Astrocyte (in vitro differentiated cells and primary cell): Measurements from ENCODE around the gene CTNNA2. TPM values are rescaled to one million over a fixed set of nuclear protein-coding genes. Genes with fewer than 3 reads are reported as not detected.

Source experiments
- DNase-seq: peaks from one replicate; pipeline ENCODE4 v3.0.0-alpha.2; 2010; ENCODE audit warnings: low read depth
- FAIRE-seq: peaks from 2 replicates; lab custom pipeline; 2011; peaks lifted over from hg19 to GRCh38; lab: Jason Lieb, UNC
- H2AFZ ChIP-seq: 2 replicates; pipeline ENCODE4 v1.6.0; 2012; ENCODE audit warnings: low read depth, low read length, inconsistent platforms
- H3K27ac ChIP-seq: 2 replicates; pipeline ENCODE4 v1.5.1; 2011; ENCODE audit warnings: low read depth, low read length, inconsistent platforms
- H3K27me3 ChIP-seq: 2 replicates; pipeline ENCODE4 v1.6.0; 2011; ENCODE audit warnings: low read length, inconsistent platforms; ENCODE audit not compliant: insufficient read depth
- H3K36me3 ChIP-seq: 2 replicates; pipeline ENCODE4 v1.5.1; 2011; ENCODE audit warnings: low read length, inconsistent platforms; ENCODE audit not compliant: insufficient read depth
- H3K4me1 ChIP-seq: 2 replicates; pipeline ENCODE4 v1.5.1; 2011; ENCODE audit warnings: low read length, inconsistent platforms; ENCODE audit not compliant: insufficient read depth
- H3K4me2 ChIP-seq: 2 replicates; pipeline ENCODE4 v1.6.0; 2012; ENCODE audit warnings: low read length, inconsistent platforms
- H3K4me3 ChIP-seq: 2 replicates; pipeline ENCODE4 v1.5.1; 2011; ENCODE audit warnings: low read depth, mild to moderate bottlenecking, low read length, inconsistent platforms; ENCODE audit not compliant: insufficient read depth
- H3K79me2 ChIP-seq: 2 replicates; pipeline ENCODE4 v1.6.0; 2012; ENCODE audit warnings: mild to moderate bottlenecking, low read length, inconsistent platforms; ENCODE audit not compliant: insufficient read depth
- H3K9ac ChIP-seq: 2 replicates; pipeline ENCODE4 v1.6.0; 2012; ENCODE audit warnings: mild to moderate bottlenecking, low read length, inconsistent platforms
- H3K9me3 ChIP-seq: 2 replicates; pipeline ENCODE4 v1.5.1; 2012; ENCODE audit warnings: low read depth, mild to moderate bottlenecking, low read length, inconsistent platforms; ENCODE audit not compliant: insufficient read depth
- H4K20me1 ChIP-seq: 2 replicates; pipeline ENCODE4 v1.6.0; 2012; ENCODE audit warnings: low read length, inconsistent platforms; ENCODE audit not compliant: insufficient read depth
- H3K27ac Mint-ChIP-seq: one replicate; pipeline ENCODE4 v1.8.0; 2021; ENCODE audit warnings: mild to moderate bottlenecking, mixed read lengths; ENCODE audit not compliant: unreplicated experiment
- H3K27me3 Mint-ChIP-seq: one replicate; pipeline ENCODE4 v1.8.0; 2021; ENCODE audit warnings: low read depth, mixed read lengths; ENCODE audit not compliant: unreplicated experiment
- H3K36me3 Mint-ChIP-seq: one replicate; pipeline ENCODE4 v1.8.0; 2021; ENCODE audit warnings: low read depth, mixed read lengths; ENCODE audit not compliant: unreplicated experiment
- H3K4me1 Mint-ChIP-seq: one replicate; pipeline ENCODE4 v1.8.0; 2021; ENCODE audit warnings: low read depth, mixed read lengths; ENCODE audit not compliant: unreplicated experiment
- H3K4me3 Mint-ChIP-seq: one replicate; pipeline ENCODE4 v1.8.0; 2021; ENCODE audit warnings: mild to moderate bottlenecking, moderate library complexity, mixed read lengths; ENCODE audit not compliant: unreplicated experiment
- H3K9me3 Mint-ChIP-seq: one replicate; pipeline ENCODE4 v1.8.0; 2021; ENCODE audit warnings: mild to moderate bottlenecking, mixed read lengths; ENCODE audit not compliant: unreplicated experiment
- CTCF ChIP-seq: IDR thresholded peaks from 2 replicates; pipeline ENCODE4 v1.5.1; 2011; ENCODE audit warnings: low read depth, mild to moderate bottlenecking, inconsistent platforms, low read length, moderate library complexity; ENCODE audit not compliant: insufficient read depth
- EZH2 ChIP-seq: IDR thresholded peaks from 2 replicates; pipeline ENCODE4 v1.6.1; 2012; ENCODE audit warnings: mild to moderate bottlenecking, low read length, inconsistent platforms; ENCODE audit not compliant: insufficient read depth
- total RNA-seq: library from RNA; stranded (reverse); gene quantifications from 2 replicates; pipeline ENCODE4 v1.2.1, GENCODE V29; 2021

The CTNNA2 gene
- total RNA-seq, 1 donor from 2014 or later: 3.9 TPM

GRCh38 chr2:79776461-79776860 is 263.6 kb downstream of the CTNNA2 start:
- Histone ChIP-seq H3K9ac (no peak overlapping the region), H3K27ac (no peak overlapping the region), H3K4me3 (no peak overlapping the region), H2AFZ (no peak overlapping the region), H3K4me2 (no peak overlapping the region), H3K9me3 (no peaks in the 10 kb centered on the region), H3K36me3 (no peaks in the 10 kb centered on the region), H3K27me3 (no peaks in the 10 kb centered on the region), H3K4me1 (no peaks in the 10 kb centered on the region), H4K20me1 (no peaks in the 10 kb centered on the region), H3K79me2 (no peaks in the 10 kb centered on the region)
- Mint-ChIP-seq H3K27me3 (no peaks in the 10 kb centered on the region), H3K4me3 (no peak overlapping the region), H3K9me3 (peaks cover 1% of the 10 kb centered on the region), H3K27ac (no peak overlapping the region), H3K4me1 (peaks cover 3% of the 10 kb centered on the region), H3K36me3 (no peaks in the 10 kb centered on the region)
- FAIRE-seq (no peak), DNase-seq (no peak)
- TF ChIP-seq CTCF (no peak), EZH2 (no peak)

DNA sequence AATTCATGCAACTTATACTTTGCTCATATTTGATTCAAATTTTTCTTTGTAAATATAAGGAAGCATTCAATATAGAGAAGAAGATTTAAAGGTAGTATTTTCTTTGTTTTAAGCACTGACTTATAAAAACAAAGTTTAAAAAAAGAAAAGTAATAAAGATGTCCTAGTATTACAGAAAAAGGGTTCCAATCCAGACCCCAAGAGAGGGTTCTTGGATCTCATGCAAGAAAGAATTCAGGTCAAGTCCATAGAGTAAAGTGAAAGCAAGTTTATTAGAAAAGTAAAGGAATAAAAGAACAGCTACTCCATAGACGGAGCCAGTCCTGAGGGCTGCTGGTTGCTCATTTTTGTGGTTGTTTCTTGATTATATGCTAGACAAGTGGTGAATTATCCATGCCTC is 267.9 kb downstream of the CTNNA2 start:
- Mint-ChIP-seq H3K36me3 (peaks cover 3% of the 10 kb centered on the region), H3K9me3 (peaks cover 1% of the 10 kb centered on the region), H3K27ac (no peak overlapping the region), H3K27me3 (no peaks in the 10 kb centered on the region), H3K4me3 (no peak overlapping the region), H3K4me1 (peaks cover 3% of the 10 kb centered on the region)
- no peak for TF ChIP-seq EZH2
- Histone ChIP-seq H3K4me1 (no peaks in the 10 kb centered on the region), H3K4me3 (no peak overlapping the region), H4K20me1 (no peaks in the 10 kb centered on the region), H3K9ac (no peak overlapping the region), H3K4me2 (no peak overlapping the region), H3K27ac (no peak overlapping the region), H2AFZ (no peak overlapping the region), H3K79me2 (no peaks in the 10 kb centered on the region), H3K36me3 (no peaks in the 10 kb centered on the region), H3K9me3 (no peaks in the 10 kb centered on the region), H3K27me3 (no peaks in the 10 kb centered on the region)
- FAIRE-seq (no peak), DNase-seq (peak; percentile 4)

DNA sequence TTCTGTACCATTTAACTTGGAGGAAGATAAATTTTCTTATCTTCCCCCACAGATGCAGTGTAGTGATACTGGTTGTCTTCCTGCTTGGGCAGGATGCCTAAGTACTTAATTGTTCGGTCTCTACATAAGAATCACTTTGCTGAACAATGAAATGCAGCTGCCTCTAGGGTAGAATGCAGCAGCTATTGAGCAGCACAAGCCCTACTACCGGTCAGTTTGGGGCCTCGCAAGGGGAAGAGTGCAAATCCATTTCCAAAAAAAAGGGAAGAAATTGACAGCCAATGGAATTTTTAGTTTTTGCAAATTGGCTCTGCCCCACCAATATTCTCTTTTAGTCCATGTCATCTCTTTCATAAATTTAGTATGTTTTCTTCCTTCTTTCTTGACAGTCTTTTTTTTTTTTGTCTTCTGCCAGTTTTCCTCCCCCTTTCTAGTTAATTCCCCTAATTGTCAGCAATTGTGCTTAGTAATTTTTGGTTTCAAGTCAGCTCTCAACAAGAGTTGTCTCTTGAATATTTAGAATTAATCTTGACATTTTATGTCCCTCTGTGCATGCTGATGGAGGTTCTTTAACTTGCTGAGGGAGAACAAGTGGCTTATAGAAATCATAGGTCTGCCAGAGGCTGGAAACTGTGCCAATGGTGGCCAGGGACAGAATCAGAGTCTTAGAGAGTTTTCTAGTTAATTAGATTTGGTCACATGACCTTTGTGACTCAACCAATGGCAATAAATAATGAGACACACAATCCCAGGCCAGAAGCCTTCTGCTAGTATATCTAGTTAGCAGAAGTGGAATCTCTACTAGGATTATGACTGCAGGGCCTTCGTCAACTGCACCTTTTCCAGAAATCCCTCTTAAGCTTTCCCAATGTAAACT is 270.0 kb downstream of the CTNNA2 start:
- no peak overlapping the region for H3K4me3 Mint-ChIP-seq
- Histone ChIP-seq H3K36me3 (no peaks in the 10 kb centered on the region), H3K4me1 (no peaks in the 10 kb centered on the region), H3K79me2 (no peaks in the 10 kb centered on the region), H3K27ac (no peak overlapping the region), H3K4me3 (no peak overlapping the region), H2AFZ (no peak overlapping the region), H3K9me3 (no peaks in the 10 kb centered on the region), H4K20me1 (no peaks in the 10 kb centered on the region), H3K4me2 (no peak overlapping the region), H3K9ac (no peak overlapping the region), H3K27me3 (no peaks in the 10 kb centered on the region)
- DNase-seq: no peak
- H3K4me1 Mint-ChIP-seq: no peaks in the 10 kb centered on the region
- TF ChIP-seq CTCF (no peak), EZH2 (no peak)
- peaks cover 3% of the 10 kb centered on the region for H3K36me3 Mint-ChIP-seq
- FAIRE-seq: no peak
- no peaks in the 10 kb centered on the region for H3K9me3 Mint-ChIP-seq
- H3K27me3 Mint-ChIP-seq: no peaks in the 10 kb centered on the region
- no peak overlapping the region for H3K27ac Mint-ChIP-seq
